ENCODE measurements around the gene CDKL4.

DNA sequence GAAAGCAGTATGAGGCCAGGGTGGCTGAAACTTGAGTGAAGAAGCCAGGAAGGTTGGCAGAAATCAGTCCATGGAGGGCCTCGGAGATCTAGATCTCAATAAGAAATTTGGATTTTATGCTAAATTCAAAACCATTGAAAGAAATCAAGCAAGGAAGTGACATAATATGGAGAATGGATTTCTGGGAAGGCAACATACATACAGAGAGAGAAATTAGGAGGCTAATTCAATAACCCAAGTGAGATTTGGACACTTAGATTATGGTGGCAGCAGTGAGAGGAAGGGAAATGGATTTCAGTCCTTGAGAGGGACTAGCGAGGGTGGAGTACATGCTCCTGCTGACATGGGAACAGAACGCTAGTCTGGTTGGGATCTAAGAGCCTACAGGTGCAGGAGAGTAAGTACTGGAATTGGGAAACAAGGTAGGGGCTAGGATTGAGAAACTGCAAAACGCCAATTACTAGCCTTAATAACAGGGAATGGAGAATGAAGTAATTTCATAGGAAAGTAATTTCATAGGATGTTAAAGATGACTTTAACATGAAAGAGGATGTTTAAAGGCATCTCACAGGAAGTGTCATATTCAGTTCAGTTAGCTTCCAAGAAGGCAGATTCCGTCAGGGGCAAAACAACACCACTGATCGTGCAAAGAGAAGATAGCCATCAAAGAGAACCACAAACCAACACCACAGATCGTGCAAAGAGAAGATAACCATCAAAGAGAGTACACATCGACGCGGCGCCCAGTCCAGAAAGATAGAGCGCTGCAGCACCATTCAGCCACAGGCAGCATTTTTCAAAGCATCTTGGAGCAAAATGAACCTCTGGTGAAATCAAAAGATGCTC lies 27.2 kb downstream of the CDKL4 start:
- TF ChIP-seq ZNF571 (tag by site-specific recombination; IDR thresholded peaks at IDR 0.05) (no peak), ZNF121 (tag by site-specific recombination; IDR thresholded peaks at IDR 0.05) (no peak), ZSCAN23 (tag by site-specific recombination; IDR thresholded peaks at IDR 0.05) (no peak), ZNF777 (tag by site-specific recombination; IDR thresholded peaks at IDR 0.05; ENCODE audit: borderline replicate concordance) (no peak), ZNF350 (tag by site-specific recombination; IDR thresholded peaks at IDR 0.05) (no peak), ZNF311 (tag by site-specific recombination; IDR thresholded peaks at IDR 0.05; ENCODE audit: borderline replicate concordance) (no peak), ZNF211 (tag by site-specific recombination; IDR thresholded peaks at IDR 0.05; ENCODE audit: low read depth) (no peak), ZNF560 (tag by site-specific recombination; IDR thresholded peaks at IDR 0.05; ENCODE audit: borderline replicate concordance) (no peak), ZNF621 (tag by site-specific recombination; IDR thresholded peaks at IDR 0.05) (no peak), ZNF112 (tag by site-specific recombination; IDR thresholded peaks at IDR 0.05) (no peak)
- TF ChIP-seq, protein P1, sequence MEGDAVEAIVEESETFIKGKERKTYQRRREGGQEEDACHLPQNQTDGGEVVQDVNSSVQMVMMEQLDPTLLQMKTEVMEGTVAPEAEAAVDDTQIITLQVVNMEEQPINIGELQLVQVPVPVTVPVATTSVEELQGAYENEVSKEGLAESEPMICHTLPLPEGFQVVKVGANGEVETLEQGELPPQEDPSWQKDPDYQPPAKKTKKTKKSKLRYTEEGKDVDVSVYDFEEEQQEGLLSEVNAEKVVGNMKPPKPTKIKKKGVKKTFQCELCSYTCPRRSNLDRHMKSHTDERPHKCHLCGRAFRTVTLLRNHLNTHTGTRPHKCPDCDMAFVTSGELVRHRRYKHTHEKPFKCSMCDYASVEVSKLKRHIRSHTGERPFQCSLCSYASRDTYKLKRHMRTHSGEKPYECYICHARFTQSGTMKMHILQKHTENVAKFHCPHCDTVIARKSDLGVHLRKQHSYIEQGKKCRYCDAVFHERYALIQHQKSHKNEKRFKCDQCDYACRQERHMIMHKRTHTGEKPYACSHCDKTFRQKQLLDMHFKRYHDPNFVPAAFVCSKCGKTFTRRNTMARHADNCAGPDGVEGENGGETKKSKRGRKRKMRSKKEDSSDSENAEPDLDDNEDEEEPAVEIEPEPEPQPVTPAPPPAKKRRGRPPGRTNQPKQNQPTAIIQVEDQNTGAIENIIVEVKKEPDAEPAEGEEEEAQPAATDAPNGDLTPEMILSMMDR (tag by site-specific recombination; IDR thresholded peaks at IDR 0.05): no peak
- TF ChIP-seq, protein P2, sequence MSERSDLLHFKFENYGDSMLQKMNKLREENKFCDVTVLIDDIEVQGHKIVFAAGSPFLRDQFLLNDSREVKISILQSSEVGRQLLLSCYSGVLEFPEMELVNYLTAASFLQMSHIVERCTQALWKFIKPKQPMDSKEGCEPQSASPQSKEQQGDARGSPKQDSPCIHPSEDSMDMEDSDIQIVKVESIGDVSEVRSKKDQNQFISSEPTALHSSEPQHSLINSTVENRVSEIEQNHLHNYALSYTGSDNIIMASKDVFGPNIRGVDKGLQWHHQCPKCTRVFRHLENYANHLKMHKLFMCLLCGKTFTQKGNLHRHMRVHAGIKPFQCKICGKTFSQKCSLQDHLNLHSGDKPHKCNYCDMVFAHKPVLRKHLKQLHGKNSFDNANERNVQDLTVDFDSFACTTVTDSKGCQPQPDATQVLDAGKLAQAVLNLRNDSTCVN (tag by site-specific recombination; optimal IDR thresholded peaks at IDR 0.05): no peak
- TF ChIP-seq, protein P3, sequence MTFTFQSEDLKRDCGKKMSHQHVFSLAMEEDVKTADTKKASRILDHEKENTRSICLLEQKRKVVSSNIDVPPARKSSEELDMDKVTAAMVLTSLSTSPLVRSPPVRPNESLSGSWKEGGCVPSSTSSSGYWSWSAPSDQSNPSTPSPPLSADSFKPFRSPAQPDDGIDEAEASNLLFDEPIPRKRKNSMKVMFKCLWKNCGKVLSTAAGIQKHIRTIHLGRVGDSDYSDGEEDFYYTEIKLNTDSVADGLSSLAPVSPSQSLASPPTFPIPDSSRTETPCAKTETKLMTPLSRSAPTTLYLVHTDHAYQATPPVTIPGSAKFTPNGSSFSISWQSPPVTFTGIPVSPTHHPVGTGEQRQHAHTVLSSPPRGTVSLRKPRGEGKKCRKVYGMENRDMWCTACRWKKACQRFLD (tag by site-specific recombination; IDR thresholded peaks at IDR 0.05): no peak
